Measurements from ENCODE around the gene GHSR. TPM values are rescaled to one million over a fixed set of nuclear protein-coding genes. Genes with fewer than 3 reads are reported as not detected.

The GHSR gene
- total RNA-seq, 4 donors from 2014 or later, result not detected

DNA sequence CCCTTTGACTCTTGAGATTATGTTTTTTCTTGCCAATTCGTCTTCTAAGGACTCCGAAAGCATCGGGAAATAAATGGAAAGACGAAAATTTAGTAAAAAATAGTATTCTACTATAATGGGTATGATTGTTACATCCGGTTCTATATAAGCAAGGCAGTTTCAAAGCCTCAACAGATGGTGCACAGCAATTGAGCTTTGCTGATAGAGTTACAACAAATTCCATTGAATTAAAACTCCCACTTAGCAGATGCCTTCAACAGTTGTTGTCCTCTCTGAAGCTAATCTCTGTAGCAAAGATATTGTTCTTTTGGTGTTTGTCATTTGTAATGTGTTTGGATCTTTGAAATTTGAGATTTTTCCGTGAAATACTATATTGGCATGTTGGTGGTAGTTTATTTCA lies 16.1 kb upstream of the GHSR start:
- no peak overlapping the region for H3K4me3 ChIP-seq (replicated peaks in 1 of 3)
- intact Hi-C loops (cut with DNase I), result no loop called here
- H3K4me1 ChIP-seq, result no peaks in the 10 kb centered on the region
- WGBS, 2 donors, result 90 to 93% methylated on average over 6 of the region's 6 CpGs
- DNase-seq, result no peak
- no peaks in the 10 kb centered on the region for H3K27me3 ChIP-seq
- TF ChIP-seq, protein P1, sequence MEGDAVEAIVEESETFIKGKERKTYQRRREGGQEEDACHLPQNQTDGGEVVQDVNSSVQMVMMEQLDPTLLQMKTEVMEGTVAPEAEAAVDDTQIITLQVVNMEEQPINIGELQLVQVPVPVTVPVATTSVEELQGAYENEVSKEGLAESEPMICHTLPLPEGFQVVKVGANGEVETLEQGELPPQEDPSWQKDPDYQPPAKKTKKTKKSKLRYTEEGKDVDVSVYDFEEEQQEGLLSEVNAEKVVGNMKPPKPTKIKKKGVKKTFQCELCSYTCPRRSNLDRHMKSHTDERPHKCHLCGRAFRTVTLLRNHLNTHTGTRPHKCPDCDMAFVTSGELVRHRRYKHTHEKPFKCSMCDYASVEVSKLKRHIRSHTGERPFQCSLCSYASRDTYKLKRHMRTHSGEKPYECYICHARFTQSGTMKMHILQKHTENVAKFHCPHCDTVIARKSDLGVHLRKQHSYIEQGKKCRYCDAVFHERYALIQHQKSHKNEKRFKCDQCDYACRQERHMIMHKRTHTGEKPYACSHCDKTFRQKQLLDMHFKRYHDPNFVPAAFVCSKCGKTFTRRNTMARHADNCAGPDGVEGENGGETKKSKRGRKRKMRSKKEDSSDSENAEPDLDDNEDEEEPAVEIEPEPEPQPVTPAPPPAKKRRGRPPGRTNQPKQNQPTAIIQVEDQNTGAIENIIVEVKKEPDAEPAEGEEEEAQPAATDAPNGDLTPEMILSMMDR (IDR thresholded peaks at IDR 0.05), result no peak
- TF ChIP-seq POLR2A (IDR thresholded peaks at IDR 0.05), result no peak
- H3K9me3 ChIP-seq, result no peaks in the 10 kb centered on the region
- no peaks in the 10 kb centered on the region for H3K36me3 ChIP-seq
- no peak overlapping the region for H3K27ac ChIP-seq

DNA sequence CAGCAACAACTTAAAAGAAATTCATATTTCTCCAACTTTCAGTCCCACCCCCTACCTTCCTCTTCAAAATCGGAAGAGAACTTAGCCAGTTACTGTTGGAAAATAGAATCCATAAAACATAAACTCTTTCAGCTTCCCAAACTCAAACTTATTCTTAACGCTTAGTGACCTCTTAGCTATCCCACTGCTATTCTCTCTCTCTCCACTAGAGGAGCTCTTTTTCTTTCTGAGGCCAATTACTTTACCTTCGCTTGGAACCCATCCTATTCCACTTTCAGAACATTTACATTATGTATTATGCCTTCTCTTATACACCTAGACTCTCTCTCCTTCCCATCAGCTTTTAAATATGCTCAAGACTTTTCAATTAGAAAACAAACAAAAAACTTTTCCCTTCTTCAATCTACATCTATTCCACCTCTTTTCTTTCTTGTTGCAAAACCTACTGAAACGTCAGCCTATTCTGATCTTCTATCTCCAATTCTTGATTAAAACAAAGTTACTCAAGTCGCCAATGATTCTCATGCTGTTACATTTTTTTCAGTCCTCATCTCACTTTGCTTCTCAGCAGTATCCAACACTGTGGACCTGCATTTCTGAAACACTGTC lies 13.4 kb upstream of the GHSR start:
- intact Hi-C loops (cut with DNase I), result no loop called here
- 35 to 37% methylated on average over 5 of the region's 5 CpGs for WGBS, 2 donors

DNA sequence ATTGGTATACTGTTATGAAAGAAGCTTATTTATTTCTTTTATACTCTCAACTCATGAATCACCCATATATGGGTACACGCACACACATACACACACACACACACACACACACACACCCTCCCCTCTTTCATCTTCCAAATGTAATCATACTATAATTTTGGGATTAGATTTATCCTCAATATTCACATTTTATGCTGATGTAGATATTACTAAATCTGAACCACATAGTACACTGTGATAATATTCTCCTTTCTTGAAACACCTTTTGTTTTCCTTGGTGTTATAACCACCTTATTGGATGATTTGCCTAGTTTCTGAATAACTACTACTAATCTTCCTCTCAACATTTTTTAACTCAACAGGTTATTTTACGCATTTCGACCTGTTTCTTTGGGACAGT lies 8.1 kb upstream of the GHSR start:
- H3K27me3 ChIP-seq, result no peaks in the 10 kb centered on the region
- intact Hi-C loops (cut with DNase I), result no loop called here
- 81 to 84% methylated on average over 3 of the region's 3 CpGs for WGBS, 2 donors
- no peak overlapping the region for H3K4me3 ChIP-seq (replicated peaks in 1 of 3)
- no peak for TF ChIP-seq POLR2A (IDR thresholded peaks at IDR 0.05)
- TF ChIP-seq, protein P1 (IDR thresholded peaks at IDR 0.05), result no peak
- no peak for DNase-seq
- H3K27ac ChIP-seq, result no peak overlapping the region
- no peaks in the 10 kb centered on the region for H3K36me3 ChIP-seq
- H3K4me1 ChIP-seq, result no peaks in the 10 kb centered on the region
- no peaks in the 10 kb centered on the region for H3K9me3 ChIP-seq

More for the DNA sequence above, 13.4 kb upstream of the GHSR start:
- H3K27me3 ChIP-seq, result no peaks in the 10 kb centered on the region
- no peak overlapping the region for H3K4me3 ChIP-seq (replicated peaks in 1 of 3)
- TF ChIP-seq POLR2A (IDR thresholded peaks at IDR 0.05), result no peak
- TF ChIP-seq, protein P1 (IDR thresholded peaks at IDR 0.05), result peak; percentile 40 to 88 (median 68)
- H3K4me1 ChIP-seq, result no peaks in the 10 kb centered on the region
- no peaks in the 10 kb centered on the region for H3K9me3 ChIP-seq
- no peaks in the 10 kb centered on the region for H3K36me3 ChIP-seq
- DNase-seq, result no peak
- no peak overlapping the region for H3K27ac ChIP-seq

DNA sequence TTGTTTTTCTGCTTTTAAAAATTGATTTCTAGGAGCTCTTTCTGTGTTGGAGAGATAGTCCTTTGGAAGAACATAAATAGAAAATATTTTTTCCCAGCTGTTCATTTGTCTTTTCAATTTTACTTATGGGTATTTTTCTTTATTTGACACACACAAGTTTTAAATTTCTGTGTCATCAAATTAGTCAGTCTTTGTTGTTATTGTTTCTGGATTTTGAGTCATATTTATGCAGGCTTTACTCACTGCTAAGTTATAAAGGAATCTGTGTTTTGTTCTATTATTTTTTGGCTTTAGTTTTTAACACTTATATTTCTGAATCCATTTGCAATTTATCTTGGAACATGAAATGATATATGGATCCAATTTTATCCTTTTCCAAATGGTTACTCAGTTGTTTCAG lies 5.9 kb upstream of the GHSR start:
- Histone ChIP-seq H3K9me3 (no peaks in the 10 kb centered on the region), H3K4me1 (peaks cover 0 to 6% of the 10 kb centered on the region in 2 donors), H3K36me3 (no peaks in the 10 kb centered on the region), H3K27ac (no peak overlapping the region), H3K27me3 (peaks cover 2% of the 10 kb centered on the region), H3K4me3 (replicated peaks in 1 of 3) (no peak overlapping the region)
- intact Hi-C loops (cut with DNase I), result no loop called here
- DNase-seq, result no peak
- no peak for TF ChIP-seq POLR2A (IDR thresholded peaks at IDR 0.05)
- TF ChIP-seq, protein P1 (IDR thresholded peaks at IDR 0.05), result no peak

DNA sequence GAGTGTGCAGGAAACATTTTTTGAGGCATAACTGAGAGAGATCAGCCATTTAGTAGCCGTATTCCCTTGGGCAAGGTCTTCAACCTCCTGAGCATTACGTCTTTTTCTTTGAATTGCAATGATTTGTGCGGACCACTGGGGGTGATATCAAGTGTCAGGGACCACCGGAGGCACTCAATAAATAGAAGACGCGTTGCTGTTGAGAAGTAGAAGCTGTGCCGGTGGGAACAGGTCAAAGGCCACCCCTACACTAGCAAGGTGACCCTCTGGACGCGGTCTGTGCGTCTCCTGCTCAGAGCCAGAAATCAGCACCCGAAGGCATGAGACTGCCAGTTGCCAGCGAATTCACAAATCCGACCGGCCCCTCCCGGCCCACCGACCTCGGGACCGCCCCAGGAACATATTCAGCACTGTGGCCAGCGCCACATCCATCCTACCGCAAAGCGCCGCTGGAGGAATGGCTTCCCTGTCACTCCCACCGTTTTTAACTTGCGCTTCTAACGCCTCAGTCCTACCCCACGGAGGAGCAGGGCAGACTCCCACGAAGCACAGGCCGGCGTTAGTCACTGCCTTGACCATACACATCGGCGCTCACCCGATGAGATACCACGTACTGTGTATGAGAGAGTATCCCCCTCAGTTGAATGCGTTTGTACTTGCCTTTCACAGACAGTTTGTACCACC lies 1.4 kb upstream of the GHSR start:
- DNase-seq, result peak; percentile 8 to 39
- TF ChIP-seq, protein P1 (IDR thresholded peaks at IDR 0.05), result no peak
- TF ChIP-seq POLR2A (IDR thresholded peaks at IDR 0.05), result no peak
- H3K27me3 ChIP-seq, result peaks cover 15% of the 10 kb centered on the region
- H3K36me3 ChIP-seq, result no peaks in the 10 kb centered on the region
- WGBS, 2 donors, result 8% methylated on average over 27 to 29 of the region's 34 CpGs
- no peak overlapping the region for H3K4me3 ChIP-seq (replicated peaks in 1 of 3)
- intact Hi-C loops (cut with DNase I), result no loop called here
- no peaks in the 10 kb centered on the region for H3K9me3 ChIP-seq
- peaks cover 0 to 11% of the 10 kb centered on the region in 2 donors for H3K4me1 ChIP-seq
- H3K27ac ChIP-seq, result no peak overlapping the region

Measured in thyroid gland (tissue), 4 donors.